ENCODE results near the gene ZG16B.

GRCh38 chr16:2831203-2831602 is 1.1 kb downstream of the ZG16B start:
- TF ChIP-seq, protein P1, sequence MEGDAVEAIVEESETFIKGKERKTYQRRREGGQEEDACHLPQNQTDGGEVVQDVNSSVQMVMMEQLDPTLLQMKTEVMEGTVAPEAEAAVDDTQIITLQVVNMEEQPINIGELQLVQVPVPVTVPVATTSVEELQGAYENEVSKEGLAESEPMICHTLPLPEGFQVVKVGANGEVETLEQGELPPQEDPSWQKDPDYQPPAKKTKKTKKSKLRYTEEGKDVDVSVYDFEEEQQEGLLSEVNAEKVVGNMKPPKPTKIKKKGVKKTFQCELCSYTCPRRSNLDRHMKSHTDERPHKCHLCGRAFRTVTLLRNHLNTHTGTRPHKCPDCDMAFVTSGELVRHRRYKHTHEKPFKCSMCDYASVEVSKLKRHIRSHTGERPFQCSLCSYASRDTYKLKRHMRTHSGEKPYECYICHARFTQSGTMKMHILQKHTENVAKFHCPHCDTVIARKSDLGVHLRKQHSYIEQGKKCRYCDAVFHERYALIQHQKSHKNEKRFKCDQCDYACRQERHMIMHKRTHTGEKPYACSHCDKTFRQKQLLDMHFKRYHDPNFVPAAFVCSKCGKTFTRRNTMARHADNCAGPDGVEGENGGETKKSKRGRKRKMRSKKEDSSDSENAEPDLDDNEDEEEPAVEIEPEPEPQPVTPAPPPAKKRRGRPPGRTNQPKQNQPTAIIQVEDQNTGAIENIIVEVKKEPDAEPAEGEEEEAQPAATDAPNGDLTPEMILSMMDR (IDR thresholded peaks at IDR 0.05; ENCODE audit: low read depth, low read length): no peak
- no peak for TF ChIP-seq EZH2phosphoT487 (IDR thresholded peaks at IDR 0.05; ENCODE audit: low read depth)
